GM20000 (cell line): ENCODE results near the gene NOC2L.

Experiments used
- DNase-seq: peaks from one replicate; pipeline ENCODE4 v3.0.0; 2012; ENCODE audit warnings: low spot score
- CTCF ChIP-seq: IDR thresholded peaks from 2 replicates; pipeline ENCODE4 v1.5.1; 2012; ENCODE audit warnings: mild to moderate bottlenecking, control low read depth; ENCODE audit errors: extremely low read depth, missing control alignments

Gene NOC2L

DNA sequence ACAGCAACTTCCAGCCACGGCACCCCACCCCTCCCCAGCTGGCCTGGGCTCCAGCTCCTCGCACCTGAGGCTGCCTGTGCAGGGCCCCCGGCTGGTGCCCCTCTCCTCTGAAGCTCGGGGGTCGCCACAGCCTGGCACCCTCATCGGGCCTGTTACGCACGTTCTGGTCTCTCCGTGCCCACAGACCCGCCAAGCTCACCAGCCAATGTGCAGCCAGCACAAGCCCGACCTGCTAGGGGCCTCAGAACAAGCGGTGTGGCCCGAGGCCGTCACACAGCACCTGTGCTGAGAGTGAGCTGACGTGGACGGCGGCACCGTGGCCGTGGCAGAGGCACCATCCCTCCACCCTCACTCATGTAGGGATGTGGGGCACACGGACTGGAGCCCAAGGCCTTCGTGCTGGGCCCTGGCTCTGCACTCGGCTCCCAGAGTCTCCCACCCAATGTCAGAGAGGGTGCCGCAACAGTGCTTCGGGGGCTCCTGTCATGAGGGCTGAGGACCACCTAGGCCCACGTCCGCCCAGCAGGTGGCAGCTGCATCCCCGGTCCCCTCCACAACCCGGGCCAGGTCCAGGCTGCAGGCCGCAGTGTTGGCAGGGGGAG is 39.7 kb downstream of the NOC2L start:
- no peak for TF ChIP-seq CTCF
- no peak for DNase-seq

DNA sequence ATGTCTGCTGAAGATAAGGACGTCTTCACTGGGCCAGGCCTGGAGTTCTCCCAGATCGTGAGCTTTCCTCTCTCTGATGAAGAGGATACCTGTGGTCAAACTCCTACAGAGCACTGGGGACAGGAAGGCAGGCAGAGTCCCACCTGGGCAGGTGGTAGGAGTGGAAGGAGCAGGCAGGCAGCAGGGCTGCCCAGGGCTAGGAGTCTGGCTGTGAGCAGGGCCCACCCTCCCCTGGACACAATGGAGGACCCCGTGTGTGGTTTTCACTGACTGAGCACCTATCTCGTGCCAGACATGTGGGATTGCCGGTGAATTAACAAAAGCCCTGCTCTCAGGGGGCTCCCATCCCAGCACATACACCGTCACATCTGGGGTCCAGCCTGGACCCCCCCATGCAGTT is 40.2 kb downstream of the NOC2L start:
- no peak for TF ChIP-seq CTCF
- no peak for DNase-seq

DNA sequence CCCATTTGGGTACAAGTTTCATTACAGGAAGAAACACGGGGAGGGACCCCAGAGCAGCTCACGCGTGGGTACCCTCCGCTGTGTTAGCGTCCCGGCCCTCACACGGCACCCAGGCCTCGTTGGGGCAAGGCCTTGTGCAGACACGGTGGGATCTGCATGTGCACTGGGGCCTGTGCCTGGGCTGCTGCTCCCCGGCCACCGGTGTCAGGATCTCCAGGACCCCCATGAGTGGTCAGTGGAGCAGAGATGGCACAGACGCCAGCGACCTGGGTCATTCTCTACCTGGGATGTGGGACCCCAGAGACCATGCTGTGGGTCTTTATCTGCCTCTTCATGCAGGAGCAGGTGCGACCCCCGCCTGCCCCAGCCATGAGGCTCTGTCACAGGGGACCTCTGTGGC is 40.7 kb downstream of the NOC2L start:
- DNase-seq = no peak
- no peak for TF ChIP-seq CTCF

DNA sequence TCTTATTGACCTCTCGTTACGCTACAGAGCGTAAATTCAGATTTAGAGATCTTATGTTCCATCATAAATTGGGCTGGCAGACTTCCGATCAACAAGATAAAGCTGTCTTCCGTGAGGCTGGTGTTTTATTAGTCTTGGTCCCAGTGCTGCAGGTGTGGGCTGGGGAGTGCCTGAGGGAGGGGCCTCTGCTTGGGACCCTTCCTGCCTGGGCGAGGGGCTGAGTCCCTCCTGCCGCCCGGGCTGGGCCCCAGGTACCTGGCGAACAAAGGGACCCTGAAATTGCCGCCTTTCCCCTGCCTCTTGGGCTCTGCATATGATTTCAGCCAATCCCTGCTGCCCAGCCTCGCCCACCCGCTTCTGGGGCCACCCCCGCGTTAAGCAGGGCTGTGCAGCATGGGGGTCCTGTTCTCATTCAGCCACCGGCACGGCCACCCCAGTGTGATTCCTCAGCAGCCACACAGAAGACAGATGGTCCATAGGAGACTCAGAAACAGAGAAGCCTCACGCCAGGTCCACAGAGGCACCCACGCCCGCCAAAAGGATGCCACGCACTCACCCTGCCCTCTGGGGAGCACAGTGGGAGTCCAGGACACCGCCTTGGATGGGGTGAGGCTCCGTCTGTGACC is 41.5 kb downstream of the NOC2L start:
- DNase-seq = no peak
- TF ChIP-seq CTCF = no peak

GRCh38 chr1:917076-917459 is 42.0 kb downstream of the NOC2L start:
- DNase-seq = no peak

DNA sequence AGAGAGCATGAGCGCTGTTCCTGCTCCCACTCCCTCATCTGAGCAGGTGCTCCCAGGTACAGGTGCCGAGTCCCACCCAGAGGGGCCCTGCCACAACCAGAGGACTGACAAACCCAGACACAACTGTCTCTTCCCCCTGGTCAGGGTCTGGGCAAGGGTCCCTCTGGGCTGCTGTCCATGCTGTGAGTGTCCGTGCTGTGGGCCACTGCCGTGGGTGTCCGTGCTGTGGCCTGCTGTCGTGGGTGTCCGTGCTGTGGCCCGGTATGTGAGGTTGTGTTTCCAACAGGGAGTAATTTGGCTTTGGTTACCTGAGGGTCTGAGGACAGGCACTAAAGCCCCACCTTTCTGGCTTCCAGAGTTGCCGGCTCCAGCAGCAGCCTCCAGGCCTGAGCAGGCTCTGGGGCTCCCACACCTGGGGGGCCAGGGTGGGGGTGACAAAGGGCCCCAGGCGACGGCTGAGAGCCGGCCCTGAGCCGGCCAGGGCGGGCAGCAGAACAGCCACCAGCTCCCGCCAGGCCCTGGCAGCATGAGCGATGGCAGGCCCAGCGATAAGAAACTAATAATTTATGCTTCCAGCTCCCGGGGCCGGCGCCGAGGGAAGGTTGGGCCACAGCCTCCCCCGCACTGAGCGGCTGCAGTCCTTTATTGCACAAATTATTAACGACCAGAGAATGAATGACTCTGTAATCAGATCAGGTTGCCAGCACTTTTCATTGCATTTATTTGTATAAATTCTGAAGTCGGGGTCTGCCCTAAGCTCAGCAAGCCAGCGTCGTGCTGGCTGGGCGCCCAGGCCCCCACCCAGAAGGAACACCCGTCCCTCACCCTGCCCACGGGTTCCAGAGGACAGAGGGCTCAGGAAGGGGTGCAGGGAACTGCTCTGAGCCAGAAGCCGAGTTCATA is 42.6 kb downstream of the NOC2L start:
- no peak for TF ChIP-seq CTCF
- no peak for DNase-seq

More at GRCh38 chr1:917076-917459, 42.0 kb downstream of the NOC2L start:
- no peak for TF ChIP-seq CTCF
